Measurements from ENCODE around the gene TMEM121.
"Not testable (repeated sequence)": the region's sequence is repeated elsewhere in the genome, so short reads cannot be mapped to it uniquely, and the experiment has no call there.

DNA sequence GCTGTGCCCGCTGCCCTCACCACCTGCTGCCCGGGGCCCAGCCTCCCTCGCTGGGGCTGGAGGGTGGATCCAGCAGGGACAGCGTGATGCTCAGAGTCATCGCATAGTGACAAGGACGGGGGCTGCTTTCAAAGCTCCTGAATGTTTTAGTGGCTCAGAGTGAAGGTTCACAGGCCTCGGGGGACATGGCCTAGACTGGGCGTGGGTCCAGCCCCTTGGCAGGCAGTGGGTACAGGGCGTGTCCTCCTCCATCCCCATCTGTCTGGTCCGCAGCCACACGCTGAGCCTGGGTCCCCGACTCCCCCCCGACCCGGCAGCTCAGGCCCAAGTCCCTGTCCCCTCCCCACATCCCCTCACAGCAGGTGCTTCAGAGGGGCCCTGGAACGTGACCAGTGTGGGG is 52.8 kb downstream of the TMEM121 start:
- not testable (repeated sequence) for TF ChIP-seq RAD21 (IDR thresholded peaks at IDR 0.05); JUND (IDR thresholded peaks at IDR 0.05); YY1 (IDR thresholded peaks at IDR 0.05); GABPA (IDR thresholded peaks at IDR 0.05 in 1 of 2, conservative IDR thresholded peaks at IDR 0.05 in 1 of 2); ZBTB33 (IDR thresholded peaks at IDR 0.05)
- TF ChIP-seq, protein P1, sequence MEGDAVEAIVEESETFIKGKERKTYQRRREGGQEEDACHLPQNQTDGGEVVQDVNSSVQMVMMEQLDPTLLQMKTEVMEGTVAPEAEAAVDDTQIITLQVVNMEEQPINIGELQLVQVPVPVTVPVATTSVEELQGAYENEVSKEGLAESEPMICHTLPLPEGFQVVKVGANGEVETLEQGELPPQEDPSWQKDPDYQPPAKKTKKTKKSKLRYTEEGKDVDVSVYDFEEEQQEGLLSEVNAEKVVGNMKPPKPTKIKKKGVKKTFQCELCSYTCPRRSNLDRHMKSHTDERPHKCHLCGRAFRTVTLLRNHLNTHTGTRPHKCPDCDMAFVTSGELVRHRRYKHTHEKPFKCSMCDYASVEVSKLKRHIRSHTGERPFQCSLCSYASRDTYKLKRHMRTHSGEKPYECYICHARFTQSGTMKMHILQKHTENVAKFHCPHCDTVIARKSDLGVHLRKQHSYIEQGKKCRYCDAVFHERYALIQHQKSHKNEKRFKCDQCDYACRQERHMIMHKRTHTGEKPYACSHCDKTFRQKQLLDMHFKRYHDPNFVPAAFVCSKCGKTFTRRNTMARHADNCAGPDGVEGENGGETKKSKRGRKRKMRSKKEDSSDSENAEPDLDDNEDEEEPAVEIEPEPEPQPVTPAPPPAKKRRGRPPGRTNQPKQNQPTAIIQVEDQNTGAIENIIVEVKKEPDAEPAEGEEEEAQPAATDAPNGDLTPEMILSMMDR (IDR thresholded peaks at IDR 0.05; ENCODE audit: low read depth, low read length, missing input control) = not testable (repeated sequence)
